GM21529 (cell line): ENCODE measurements around the gene MESD.
"Not testable (repeated sequence)": the region's sequence is repeated elsewhere in the genome, so short reads cannot be mapped to it uniquely, and the experiment has no call there.

Source experiments
- ATAC-seq: cut with Tn5 transposase; IDR thresholded peaks from one replicate; pipeline ENCODE4 v1.9.1; 2021; ENCODE audit not compliant: unreplicated experiment

The MESD gene

GRCh38 chr15:80966431-80967197 lies 23.0 kb downstream of the MESD start:
- no peak for ATAC-seq

GRCh38 chr15:80965454-80965853 lies 24.2 kb downstream of the MESD start:
- ATAC-seq: not testable (repeated sequence)

DNA sequence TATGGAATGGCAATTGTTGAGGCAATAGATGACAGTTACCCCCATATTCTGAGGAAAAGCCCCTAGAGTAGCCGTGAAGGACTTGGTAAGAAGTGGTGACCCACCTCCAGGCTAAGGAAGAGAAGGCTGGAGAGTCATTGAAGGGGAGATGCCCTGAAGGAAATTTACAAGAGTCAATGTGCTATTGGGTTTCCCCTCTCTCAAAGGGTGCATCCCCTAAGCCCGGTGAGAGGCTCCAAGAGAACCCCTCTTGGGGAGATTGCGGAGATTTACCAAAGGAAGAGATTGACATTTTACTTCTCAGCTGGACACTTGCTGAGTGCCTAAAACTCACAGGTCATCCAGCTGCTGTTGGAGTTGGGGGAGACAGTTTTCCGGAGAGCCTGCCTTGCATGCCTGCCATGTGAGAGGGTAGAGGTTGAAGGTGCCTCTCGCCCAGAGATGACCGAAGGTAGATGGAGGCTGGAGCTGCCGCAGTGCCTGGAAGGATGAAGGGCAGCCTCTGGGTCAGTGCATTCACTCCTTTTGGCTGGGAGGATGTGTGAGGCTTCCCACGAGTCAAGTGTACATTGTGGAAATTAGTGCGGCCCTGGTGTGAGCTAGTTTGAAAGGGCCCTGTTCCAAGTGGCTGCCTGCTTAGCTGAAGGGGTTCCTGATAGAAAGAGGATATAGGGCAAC lies 30.7 kb downstream of the MESD start:
- ATAC-seq: no peak

- ATAC-seq: no peak
Measured at GRCh38 chr15:80957976-80958375, 31.6 kb downstream of the MESD start.

- ATAC-seq: no peak
Measured at GRCh38 chr15:80957556-80957955, 32.1 kb downstream of the MESD start.

DNA sequence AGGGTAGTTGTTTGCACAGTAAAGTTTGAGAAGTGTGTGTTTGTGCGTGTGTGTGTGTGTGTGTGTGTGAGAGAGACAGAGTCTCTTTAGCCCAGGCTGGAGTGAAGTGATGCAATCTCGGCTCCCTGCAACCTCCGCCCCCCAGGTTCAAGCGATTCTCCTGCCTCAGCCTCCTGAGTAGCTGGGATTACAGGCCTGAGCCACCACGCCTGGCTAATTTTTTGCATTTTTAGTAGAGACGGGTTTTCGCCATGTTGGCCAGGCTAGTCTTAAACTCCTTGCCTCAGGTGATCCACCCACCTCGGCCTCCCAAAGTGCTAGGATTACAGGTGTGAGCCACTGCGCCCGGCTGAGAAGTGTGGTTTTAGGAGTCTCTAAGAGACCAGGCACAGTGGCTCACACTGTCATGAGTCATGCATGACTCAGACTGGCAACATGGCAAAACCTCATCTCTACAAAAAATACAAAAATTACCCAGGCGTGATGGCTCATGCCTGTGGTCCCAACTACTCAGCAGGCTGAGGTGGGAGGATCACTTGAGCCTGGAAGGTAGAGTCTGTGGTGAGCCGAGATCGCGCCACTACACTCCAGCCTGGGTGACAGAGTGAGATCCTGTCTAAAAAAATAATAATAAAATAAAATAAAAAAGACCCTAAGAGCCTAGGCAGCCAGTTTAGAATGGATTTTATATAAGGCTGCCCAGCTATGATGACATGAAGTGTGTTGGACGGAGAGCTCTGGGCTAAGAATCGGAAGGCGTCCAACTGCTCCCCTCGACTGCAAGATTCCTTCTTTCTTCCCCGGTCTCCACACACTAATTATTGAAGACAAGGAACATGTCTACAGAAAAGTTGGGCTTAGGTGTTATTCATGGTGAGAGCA lies 33.8 kb downstream of the MESD start:
- not testable (repeated sequence) for ATAC-seq

DNA sequence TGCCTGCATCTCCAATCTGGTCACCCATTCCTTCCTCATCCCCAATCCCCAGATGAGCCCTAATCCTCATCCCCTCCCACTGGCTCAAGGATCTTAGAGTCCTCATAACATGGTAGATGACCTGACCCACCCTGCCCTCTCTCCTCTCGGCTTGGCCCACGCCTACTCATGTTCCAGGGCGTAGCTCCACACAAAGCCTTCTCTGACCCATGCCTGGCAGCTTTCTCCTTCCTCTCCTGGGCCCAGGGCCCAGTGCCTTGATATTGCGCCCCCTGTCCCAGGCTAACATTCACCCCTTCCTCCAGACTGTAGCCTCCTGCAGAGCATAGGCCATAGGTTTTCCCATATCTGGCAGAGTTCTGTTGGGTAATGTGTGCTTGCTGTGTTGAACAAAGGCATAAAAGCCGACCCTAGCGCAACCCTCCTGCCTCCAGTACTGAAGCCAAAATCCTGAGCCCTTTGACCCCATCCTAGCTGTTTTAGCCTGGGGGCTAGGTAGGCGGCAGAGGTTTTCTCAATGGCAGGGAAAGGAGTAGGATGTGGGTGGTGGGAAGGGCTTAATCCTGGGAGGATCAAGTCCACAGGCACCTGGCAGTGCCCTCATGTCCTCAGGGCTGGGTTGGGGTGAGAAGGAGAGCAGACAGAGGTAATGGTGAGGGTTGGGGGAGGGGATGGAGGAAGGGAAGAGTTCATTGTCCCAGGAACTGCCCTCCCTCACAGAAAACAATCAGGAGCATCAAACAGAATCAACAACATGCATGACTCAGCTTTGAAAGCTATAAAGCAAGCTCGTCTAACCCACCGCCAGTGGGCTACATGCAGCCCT lies 35.5 kb downstream of the MESD start:
- ATAC-seq: no peak

DNA sequence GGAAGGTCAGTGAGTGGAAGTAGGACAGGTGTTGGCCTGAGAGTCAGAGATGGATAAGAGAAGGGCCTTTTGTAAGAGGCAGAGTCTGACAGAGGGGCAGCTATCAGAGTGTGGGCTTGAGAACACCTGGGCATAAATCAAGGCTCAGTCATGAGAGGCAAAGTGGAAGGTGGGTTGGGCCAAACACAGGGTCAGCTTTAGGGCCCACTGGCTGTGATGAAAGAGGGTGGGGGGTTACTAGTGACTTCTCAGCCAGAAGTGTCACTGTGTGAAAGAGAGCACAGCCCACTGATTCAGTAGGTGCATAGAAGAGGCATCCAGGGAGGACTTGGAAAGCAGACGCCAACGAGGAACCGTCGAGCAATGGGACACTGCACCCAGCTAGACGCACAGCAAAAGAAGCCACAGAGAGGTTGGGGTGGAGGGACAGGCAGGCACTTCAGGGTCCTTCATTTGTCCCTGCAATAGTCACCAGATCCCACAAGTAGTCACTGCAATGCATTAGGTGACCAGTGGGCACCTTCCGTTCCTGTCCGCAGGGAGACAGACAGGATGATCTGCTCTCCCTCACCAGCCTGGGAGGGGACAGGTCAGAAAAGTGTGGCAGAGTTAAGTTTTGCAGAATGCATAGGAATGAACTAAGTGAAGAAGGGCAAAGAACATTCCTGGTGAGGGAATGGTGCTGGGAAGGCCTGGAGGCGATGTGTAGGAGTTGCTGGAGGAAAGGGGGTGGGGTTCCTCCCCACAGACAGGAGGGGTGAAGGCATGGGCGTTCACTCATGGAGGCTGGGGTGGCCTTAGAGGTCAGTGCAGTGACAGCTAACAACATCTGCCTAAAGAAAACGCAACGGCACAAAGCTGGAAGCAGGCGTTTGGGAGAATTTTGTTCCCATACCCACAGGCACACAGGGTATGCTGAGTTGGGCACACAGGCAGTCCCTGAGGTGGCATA lies 36.3 kb downstream of the MESD start:
- no peak for ATAC-seq

GRCh38 chr15:80951941-80952340 lies 37.7 kb downstream of the MESD start:
- ATAC-seq: no peak

- no peak for ATAC-seq
Measured at GRCh38 chr15:80950291-80951078, 39.1 kb downstream of the MESD start.

DNA sequence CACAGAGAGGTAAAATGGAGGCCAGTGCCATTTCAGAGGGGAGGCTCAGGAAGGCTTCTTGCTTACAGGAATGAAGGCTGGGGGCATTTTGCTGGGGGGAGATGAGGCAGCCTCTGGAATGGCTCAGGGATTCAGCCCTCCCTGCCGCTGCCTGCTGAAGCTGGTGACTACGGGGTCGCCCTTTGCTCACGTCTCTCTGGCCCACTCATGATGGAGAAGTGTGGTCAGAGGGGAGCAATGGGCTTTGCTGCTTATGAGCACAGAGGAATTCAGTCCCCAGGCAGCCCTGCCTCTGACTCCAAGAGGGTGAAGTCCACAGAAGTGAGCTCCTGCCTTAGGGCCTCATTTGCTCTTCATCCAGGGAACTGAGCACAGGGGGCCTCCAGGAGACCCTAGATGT lies 39.9 kb downstream of the MESD start:
- ATAC-seq: no peak

DNA sequence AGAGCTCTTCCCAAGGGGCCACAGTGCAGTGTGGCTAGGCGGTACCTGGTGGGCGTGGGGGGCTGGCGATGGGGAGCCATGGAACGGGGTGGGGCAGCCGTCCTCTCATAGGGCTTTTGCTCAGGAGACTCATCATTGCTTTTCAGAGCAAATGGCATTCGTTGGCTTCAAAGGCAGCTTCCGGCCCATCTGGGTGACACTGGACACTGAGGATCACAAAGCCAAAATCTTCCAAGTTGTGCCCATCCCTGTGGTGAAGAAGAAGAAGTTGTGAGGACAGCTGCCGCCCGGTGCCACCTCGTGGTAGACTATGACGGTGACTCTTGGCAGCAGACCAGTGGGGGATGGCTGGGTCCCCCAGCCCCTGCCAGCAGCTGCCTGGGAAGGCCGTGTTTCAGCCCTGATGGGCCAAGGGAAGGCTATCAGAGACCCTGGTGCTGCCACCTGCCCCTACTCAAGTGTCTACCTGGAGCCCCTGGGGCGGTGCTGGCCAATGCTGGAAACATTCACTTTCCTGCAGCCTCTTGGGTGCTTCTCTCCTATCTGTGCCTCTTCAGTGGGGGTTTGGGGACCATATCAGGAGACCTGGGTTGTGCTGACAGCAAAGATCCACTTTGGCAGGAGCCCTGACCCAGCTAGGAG lies 40.8 kb downstream of the MESD start:
- ATAC-seq: no peak

DNA sequence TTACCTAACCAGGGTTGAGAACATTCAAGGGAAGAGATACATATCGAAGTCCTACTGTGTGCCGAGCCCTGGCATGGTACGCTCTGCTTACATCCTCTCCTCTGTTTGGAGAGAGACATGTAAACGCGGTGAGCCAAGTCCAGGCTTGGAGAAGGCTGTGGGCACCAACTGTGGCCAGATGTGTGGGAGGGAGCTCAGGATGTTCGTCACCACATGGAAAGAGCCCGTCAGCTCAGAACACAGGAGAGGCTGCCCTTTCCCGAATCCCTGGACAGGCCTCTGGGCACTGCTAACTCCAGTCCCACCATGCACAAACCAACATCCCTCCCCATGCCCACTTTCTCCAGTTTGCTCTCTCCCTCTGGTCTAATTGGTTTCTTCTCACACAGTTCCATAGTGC lies 43.0 kb downstream of the MESD start:
- ATAC-seq: no peak

- ATAC-seq: no peak
Measured at GRCh38 chr15:80945605-80946004, 44.0 kb downstream of the MESD start.

DNA sequence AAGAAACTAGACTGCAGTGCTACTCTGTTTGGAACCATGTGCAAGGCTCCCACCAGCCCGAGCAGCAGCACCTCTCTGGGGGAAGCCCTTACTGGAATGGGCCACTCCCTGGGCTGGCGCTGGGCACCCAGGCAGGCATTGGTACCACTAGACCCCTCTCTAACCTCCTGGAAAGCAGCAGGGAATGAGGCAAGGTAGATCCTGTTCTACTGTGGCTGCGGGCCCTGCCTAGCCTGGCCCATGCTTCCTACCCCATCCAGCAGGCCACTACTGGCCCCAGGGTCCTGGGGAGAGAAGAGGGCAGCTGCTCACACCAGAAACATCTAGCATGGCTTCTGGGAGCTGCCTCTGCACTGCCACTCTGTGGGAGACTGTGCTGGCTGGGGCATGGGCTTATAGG lies 44.8 kb downstream of the MESD start:
- no peak for ATAC-seq

DNA sequence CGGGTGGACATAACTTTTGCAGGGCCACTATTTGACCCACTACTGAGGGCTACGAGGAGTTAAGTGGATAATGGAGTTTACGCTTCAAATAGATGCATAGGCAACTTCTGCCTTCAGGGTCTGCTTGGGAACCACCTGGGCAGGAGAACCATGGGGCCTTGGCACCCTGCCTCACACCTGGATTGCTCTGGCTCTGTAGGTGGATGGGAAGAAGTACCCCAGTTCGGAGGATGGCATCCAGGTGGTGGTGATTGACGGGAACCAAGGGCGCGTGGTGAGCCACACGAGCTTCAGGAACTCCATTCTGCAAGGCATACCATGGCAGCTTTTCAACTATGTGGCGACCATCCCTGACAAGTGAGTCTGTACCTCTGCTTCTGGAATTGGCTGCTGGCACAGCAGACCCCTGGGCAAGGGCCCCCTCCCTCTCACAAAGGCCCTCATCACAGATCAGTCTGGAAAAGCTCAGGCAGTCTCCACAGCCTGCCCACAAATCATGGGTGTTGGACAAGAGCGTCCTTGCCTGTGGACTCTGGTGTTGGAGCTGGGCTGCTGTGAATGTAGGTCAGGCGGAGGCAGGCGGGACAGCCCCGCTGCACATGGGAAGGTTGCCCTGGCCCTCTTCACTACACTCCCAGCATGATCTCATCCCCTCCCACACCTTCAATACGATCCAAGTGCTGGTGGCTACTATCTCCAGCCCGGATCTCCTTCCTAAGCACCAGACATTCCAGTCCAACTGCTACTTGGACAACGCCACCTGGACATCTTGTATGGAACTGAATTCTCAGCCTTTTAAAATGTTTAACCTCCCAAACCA lies 46.7 kb downstream of the MESD start:
- no peak for ATAC-seq

- no peak for ATAC-seq
Measured at GRCh38 chr15:80942266-80942665, 47.4 kb downstream of the MESD start.

DNA sequence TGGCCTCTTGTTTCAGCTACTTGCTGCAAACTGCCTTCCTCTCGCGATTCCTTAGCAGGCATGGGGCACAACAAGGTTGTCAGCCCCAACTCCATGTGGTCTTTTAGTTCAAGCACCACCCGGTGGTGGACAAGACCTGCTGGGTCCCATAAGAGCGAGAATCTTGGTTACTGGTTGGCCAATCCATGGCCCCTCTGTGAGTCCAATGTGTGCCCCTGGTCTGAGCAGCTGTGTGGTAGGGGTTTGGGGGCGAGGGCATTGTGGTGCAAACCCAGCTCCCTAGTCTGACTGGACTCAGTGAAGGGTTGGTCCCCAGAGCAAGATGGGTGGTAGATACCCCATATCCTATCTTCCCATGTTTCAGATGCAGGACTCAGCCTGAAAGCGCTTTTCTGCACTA lies 48.8 kb downstream of the MESD start:
- no peak for ATAC-seq
